ENCODE results near the gene MAN2A2. TPM values are rescaled to one million over a fixed set of nuclear protein-coding genes. Genes with fewer than 3 reads are reported as not detected.

Gene MAN2A2
- total and polyA plus RNA-seq, 9 of the 15 experiments (the other 6 are each of a cell fraction or from before 2014, with no cell fraction given), result 7.3 to 151 (median 43.4) TPM

GRCh38 chr15:90869140-90869541, 34.0 kb upstream of the MAN2A2 start (continued):
- TF ChIP-seq RBM25 (IDR thresholded peaks at IDR 0.05; ENCODE audit: low read depth, low read length, severe bottlenecking) (no peak), SP1 (CRISPR knock-in tag; IDR thresholded peaks at IDR 0.05) (peak; percentile 20; the same call in 1 of the 2 replicates), PHF21A (IDR thresholded peaks at IDR 0.05; ENCODE audit: borderline replicate concordance, low read depth) (no peak), SMAD4 (CRISPR knock-in tag; conservative IDR thresholded peaks at IDR 0.05) (peak; percentile 26; the same call in 1 of the 2 replicates), KDM2B (CRISPR knock-in tag; IDR thresholded peaks at IDR 0.05) (no peak), ARID2 (IDR thresholded peaks at IDR 0.05) (no peak), TAF9B (IDR thresholded peaks at IDR 0.05; ENCODE audit: partially characterized antibody) (no peak), CBFA2T3 (IDR thresholded peaks at IDR 0.05) (peak; percentile 86), ZNF384 (IDR thresholded peaks at IDR 0.05; ENCODE audit: low read depth, low read length) (0 out of 2 replicates have a peak, but pooled peaks have one; percentile 5), ZNF589 (CRISPR knock-in tag; IDR thresholded peaks at IDR 0.05; ENCODE audit: low read depth) (no peak; the same call in 1 of the 2 replicates), MLX (CRISPR knock-in tag; conservative IDR thresholded peaks at IDR 0.05) (no peak), JUND (IDR thresholded peaks at IDR 0.05; ENCODE audit: borderline replicate concordance, low read depth, low read length) (no peak), JUND (tag; IDR thresholded peaks at IDR 0.05; ENCODE audit: borderline replicate concordance, low read depth, low read length) (no peak), MITF (IDR thresholded peaks at IDR 0.05) (peak; percentile 86), POLR2AphosphoS5 (IDR thresholded peaks at IDR 0.05; ENCODE audit: control insufficient read depth, insufficient read depth, low read depth, low read length) (peak; percentile 61; the same call in 1 of the 2 replicates), E2F8 (IDR thresholded peaks at IDR 0.05; ENCODE audit: low read depth, partially characterized antibody) (no peak), MBD2 (IDR thresholded peaks at IDR 0.05; ENCODE audit: borderline replicate concordance, low read depth) (0 out of 2 replicates have a peak, but pooled peaks have one; percentile 9), SRSF7 (optimal IDR thresholded peaks at IDR 0.05; ENCODE audit: low read depth, low read length) (no peak), COPS2 (conservative IDR thresholded peaks at IDR 0.05) (no peak), ZNF766 (CRISPR knock-in tag; conservative IDR thresholded peaks at IDR 0.05) (peak; percentile 77; the same call in 1 of the 2 replicates), NONO (IDR thresholded peaks at IDR 0.05; ENCODE audit: low read depth in 2 of 2, low read length in 1 of 2) (0 out of 4 replicates have a peak, but pooled peaks of 1 of the 2 experiments have one; percentile 17), HNRNPK (IDR thresholded peaks at IDR 0.05; ENCODE audit: low read depth, low read length, poor library complexity, severe bottlenecking) (no peak), ARID3A (IDR thresholded peaks at IDR 0.05; ENCODE audit: borderline replicate concordance, low read depth, low read length) (no peak)
